Keratinocyte (primary cell): ENCODE measurements around the gene KLF11.

Experiments
- CTCF ChIP-seq, 3 experiments: IDR thresholded peaks in 1 of 3; conservative IDR thresholded peaks in 1 of 3; optimal IDR thresholded peaks in 1 of 3; 2 replicates in 2 of 3; 3 replicates in 1 of 3; pipeline versions ENCODE3 to v1.5.1; 2011; ENCODE audit warnings: low read length in 3 of 3, mild to moderate bottlenecking in 3 of 3, moderate library complexity in 2 of 3, control low read depth in 1 of 3, inconsistent platforms in 1 of 3; ENCODE audit not compliant: insufficient read depth in 2 of 3; ENCODE audit errors: extremely low read depth in 1 of 3
- EZH2 ChIP-seq: IDR thresholded peaks from one replicate; pipeline ENCODE4 v1.6.1; 2012; ENCODE audit warnings: inconsistent platforms, mild to moderate bottlenecking, low read length, moderate library complexity

- no peak for TF ChIP-seq CTCF (optimal IDR thresholded peaks at IDR 0.05 in 1 of 3, IDR thresholded peaks at IDR 0.05 in 1 of 3, conservative IDR thresholded peaks at IDR 0.05 in 1 of 3; ENCODE audit: extremely low read depth in 1 of 3, insufficient read depth in 2 of 3, low read length in 3 of 3)
- no peak for TF ChIP-seq EZH2
These were observed 42.3 kb downstream of the KLF11 start for GRCh38 chr2:10085668-10086059.
